IMR-90 (cell line): ENCODE data around the gene DOK6. TPM values are rescaled to one million over a fixed set of nuclear protein-coding genes. Genes with fewer than 3 reads are reported as not detected.

ENCODE experiments used
- ATAC-seq: fragments of 200-7000 bp; cut with Tn5 transposase; 2 replicates; pipeline ENCODE4 v1.9.1; 2020; ENCODE audit warnings: low read depth, mild to moderate bottlenecking, moderate library complexity
- BruUV-seq: library from RNA; stranded (reverse); fragments of 400-500 nt; replicated peaks from 2 replicates; lab custom pipeline; 2021; lab: Mats Ljungman, UMichigan
- CTCF ChIA-PET: fragments of 300-600 bp; formaldehyde crosslinking; extraction: SDS; loops from one replicate; lab custom pipeline; 2021; ENCODE audit warnings: antibody characterized with exemption; lab: Yijun Ruan, JAX
- POLR2A ChIA-PET: fragments of 300-600 bp; sonication (Branson Sonifier 250); formaldehyde crosslinking; loops from one replicate; lab custom pipeline; 2022; ENCODE audit warnings: antibody characterized with exemption; ENCODE audit not compliant: unreplicated experiment; lab: Charles Lee
- DNase-seq: peaks from one replicate; pipeline ENCODE4 v3.0.0; 2013
- H2AFZ ChIP-seq: replicated peaks from 2 replicates; pipeline ENCODE3; 2013; ENCODE audit warnings: low read length, mild to moderate bottlenecking; ENCODE audit not compliant: poor library complexity
- H2AK5ac ChIP-seq: 2 replicates; pipeline ENCODE4 v1.6.1; 2013; ENCODE audit warnings: low read depth, low read length, inconsistent platforms
- H2AK9ac ChIP-seq: replicated peaks from 2 replicates; pipeline ENCODE3; 2013; ENCODE audit warnings: mild to moderate bottlenecking, low read depth, low read length, moderate library complexity; ENCODE audit not compliant: poor library complexity
- H2BK120ac ChIP-seq: 2 replicates; pipeline ENCODE4 v1.6.1; 2013; ENCODE audit warnings: low read depth, low read length, inconsistent platforms
- H2BK15ac ChIP-seq: 3 replicates; pipeline ENCODE4 v1.6.1; 2013; ENCODE audit warnings: low read depth, low read length, inconsistent platforms
- H2BK20ac ChIP-seq: 2 replicates; pipeline ENCODE4 v1.6.1; 2013; ENCODE audit warnings: low read depth, mild to moderate bottlenecking, inconsistent platforms, low read length, moderate library complexity
- H2BK5ac ChIP-seq: 2 replicates; pipeline ENCODE4 v1.6.1; 2013; ENCODE audit warnings: mild to moderate bottlenecking, low read depth, low read length, inconsistent platforms; ENCODE audit not compliant: poor library complexity, severe bottlenecking
- H3K14ac ChIP-seq: replicated peaks from 2 replicates; pipeline ENCODE4 v1.6.1; 2013; ENCODE audit warnings: low read depth, low read length, inconsistent platforms
- H3K18ac ChIP-seq: 2 replicates; pipeline ENCODE4 v1.6.1; 2013; ENCODE audit warnings: low read depth, low read length, control low read depth
- H3K23ac ChIP-seq: 2 replicates; pipeline ENCODE4 v1.6.1; 2013; ENCODE audit warnings: low read depth, low read length, inconsistent platforms
- H3K27ac ChIP-seq: 2 replicates; pipeline ENCODE4 v1.5.1; 2013; ENCODE audit warnings: mild to moderate bottlenecking, control low read depth, low read length; ENCODE audit not compliant: insufficient read depth
- H3K27me3 ChIP-seq: 2 replicates; pipeline ENCODE4 v1.6.1; 2013; ENCODE audit warnings: low read length; ENCODE audit not compliant: control insufficient read depth, insufficient read depth
- H3K36me3 ChIP-seq: 2 replicates; pipeline ENCODE4 v1.6.1; 2013; ENCODE audit warnings: low read length, mixed read lengths; ENCODE audit not compliant: control insufficient read depth, insufficient read depth
- H3K4ac ChIP-seq: 2 replicates; pipeline ENCODE4 v1.6.1; 2013; ENCODE audit warnings: low read depth, low read length, inconsistent platforms
- H3K4me1 ChIP-seq: 2 replicates; pipeline ENCODE4 v1.6.1; 2013; ENCODE audit warnings: low read length, mixed read lengths; ENCODE audit not compliant: control insufficient read depth, insufficient read depth
- H3K4me2 ChIP-seq: 2 replicates; pipeline ENCODE4 v1.6.1; 2013; ENCODE audit warnings: low read depth, mild to moderate bottlenecking, control low read depth, low read length, moderate library complexity
- H3K4me3 ChIP-seq: 2 replicates; pipeline ENCODE4 v1.5.1; 2013; ENCODE audit warnings: low read depth, mild to moderate bottlenecking, control low read depth, low read length, moderate library complexity; ENCODE audit not compliant: insufficient read depth
- H3K56ac ChIP-seq: 2 replicates; pipeline ENCODE4 v1.6.1; 2013; ENCODE audit warnings: low read length, inconsistent platforms; ENCODE audit not compliant: insufficient read depth; ENCODE audit errors: extremely low read depth
- H3K79me1 ChIP-seq, 2 experiments: 2 replicates each; pipeline ENCODE4 v1.6.1; 2013; ENCODE audit warnings: low read length in 2 of 2, inconsistent platforms in 1 of 2, low read depth in 1 of 2
- H3K9ac ChIP-seq: 2 replicates; pipeline ENCODE4 v1.6.1; 2013; ENCODE audit warnings: low read depth, low read length, control low read depth
- H3K9me1 ChIP-seq: 2 replicates; pipeline ENCODE4 v1.6.1; 2013; ENCODE audit warnings: low read length, inconsistent platforms; ENCODE audit not compliant: insufficient read depth
- H3K9me3 ChIP-seq: 2 replicates; pipeline ENCODE4 v1.6.1; 2013; ENCODE audit warnings: low read length; ENCODE audit not compliant: control insufficient read depth, insufficient read depth
- H4K20me1 ChIP-seq: 2 replicates; pipeline ENCODE4 v1.6.1; 2013; ENCODE audit warnings: low read length, inconsistent platforms; ENCODE audit not compliant: insufficient read depth
- H4K5ac ChIP-seq: 2 replicates; pipeline ENCODE4 v1.6.1; 2013; ENCODE audit warnings: mild to moderate bottlenecking, low read depth, low read length, control low read depth
- H4K8ac ChIP-seq, 2 experiments: 2 replicates each; pipeline ENCODE4 v1.6.1; 2013; ENCODE audit warnings: low read depth in 2 of 2, low read length in 2 of 2, control low read depth in 1 of 2, inconsistent platforms in 1 of 2
- H4K91ac ChIP-seq: 2 replicates; pipeline ENCODE4 v1.6.1; 2013; ENCODE audit warnings: low read depth, low read length, inconsistent platforms; ENCODE audit not compliant: insufficient read depth
- BHLHE40 ChIP-seq: fragments of 150-350 bp; IDR thresholded peaks from 2 replicates; pipeline ENCODE4 v1.6.1; 2016; ENCODE audit warnings: mild to moderate bottlenecking, low read depth, low read length
- CEBPB ChIP-seq: IDR thresholded peaks from 2 replicates; pipeline ENCODE4 v1.6.1; 2012; ENCODE audit warnings: low read depth, low read length, improper control_type of control experiment
- MAFK ChIP-seq: IDR thresholded peaks from 2 replicates; pipeline ENCODE4 v1.6.1; 2012; ENCODE audit warnings: low read depth, low read length, improper control_type of control experiment
- MXI1 ChIP-seq: IDR thresholded peaks from 2 replicates; pipeline ENCODE4 v1.6.1; 2012; ENCODE audit warnings: low read depth, mild to moderate bottlenecking, low read length, moderate library complexity, borderline replicate concordance
- POLR2A ChIP-seq: IDR thresholded peaks from 2 replicates; pipeline ENCODE4 v1.6.1; 2012; ENCODE audit warnings: mild to moderate bottlenecking, low read depth, low read length
- RAD21 ChIP-seq: IDR thresholded peaks from 2 replicates; pipeline ENCODE4 v1.6.1; 2012; ENCODE audit warnings: low read length, improper control_type of control experiment
- RCOR1 ChIP-seq: IDR thresholded peaks from 2 replicates; pipeline ENCODE4 v1.6.1; 2012; ENCODE audit warnings: mild to moderate bottlenecking, low read length, improper control_type of control experiment; ENCODE audit not compliant: insufficient replicate concordance
- RFX5 ChIP-seq: IDR thresholded peaks from 2 replicates; pipeline ENCODE4 v1.8.0; 2012; ENCODE audit warnings: low read depth, mild to moderate bottlenecking, low read length, moderate library complexity
- SMC3 ChIP-seq: fragments of 150-350 bp; IDR thresholded peaks from 2 replicates; pipeline ENCODE4 v1.6.1; 2016; ENCODE audit warnings: low read depth, mild to moderate bottlenecking, antibody characterized with exemption, low read length, moderate library complexity
- WGBS, 2 experiments: methylation state at CpG; one replicate each; pipeline versions ENCODE4 v1.1.5 to v1.1.7; 2013; ENCODE audit warnings: missing lambda C conversion rate in 2 of 2; ENCODE audit not compliant: insufficient read length in 1 of 2; ENCODE audit errors: extremely low coverage in 2 of 2; 5-methylcytosine and 5-hydroxymethylcytosine counted together
- dilution Hi-C: fragments of 300-500 bp; cut with HindIII; formaldehyde crosslinking; loops from one replicate; pipeline ENCODE4 v1.14.3; 2018; ENCODE audit warnings: low sequenced_read_pairs; ENCODE audit not compliant: unreplicated experiment
- in situ Hi-C: fragments of 300-500 bp; cut with MboI; formaldehyde crosslinking; loops from 3 replicates; pipeline ENCODE4 v1.14.3; 2019; ENCODE audit warnings: low sequenced_read_pairs, inconsistent platforms, mixed read lengths
- intact Hi-C: fragments of 100-400 bp; cut with micrococcal nuclease; formaldehyde crosslinking; loops from 2 replicates; pipeline ENCODE4 v1.10.0; 2022
- polyA plus RNA-seq, 3 experiments: library from polyadenylated mRNA; depleted of rRNA; stranded (reverse); fragments of >200 nt; gene quantifications; 2 replicates each; pipeline ENCODE4 v1.2.3, GENCODE V29; 2012; ENCODE audit warnings: low replicate concordance in 1 of 3
- total RNA-seq: library from RNA; depleted of rRNA; stranded (reverse); fragments of >200 nt; gene quantifications from 2 replicates; pipeline ENCODE4 v1.2.3, GENCODE V29; 2012
- TF ChIP-seq, protein P1 (sequence below): conservative IDR thresholded peaks from 2 replicates; pipeline ENCODE4 v1.5.1; 2012; ENCODE audit warnings: mild to moderate bottlenecking, low read depth, low read length, improper control_type of control experiment

Gene DOK6
- total and polyA plus RNA-seq, 2 of the 4 experiments (the other 2 are of a cell fraction) = 1.9 to 2.7 TPM

DNA sequence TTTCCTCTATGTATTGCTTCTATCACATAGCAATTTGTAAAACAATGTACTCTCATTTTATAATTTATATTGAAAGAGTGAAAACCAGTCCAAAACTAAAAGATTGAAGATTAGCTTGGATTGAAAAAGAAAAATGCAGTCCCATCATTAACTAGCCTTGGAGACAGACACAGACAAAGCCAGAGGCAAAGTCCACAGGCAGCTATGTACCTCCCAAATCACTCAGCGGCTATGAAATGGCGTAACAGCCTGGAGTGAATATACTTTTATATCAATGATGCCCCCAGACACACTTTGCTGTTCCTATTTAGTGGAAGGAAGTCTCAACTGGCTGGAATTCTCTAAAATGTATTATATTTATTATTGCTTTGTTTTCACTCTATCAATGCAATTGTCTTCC is 33.6 kb upstream of the DOK6 start:
- Histone ChIP-seq H3K23ac (no peak overlapping the region), H3K27ac (no peak overlapping the region), H3K4me1 (no peaks in the 10 kb centered on the region), H4K8ac (no peak overlapping the region), H2BK20ac (no peak overlapping the region), H3K4me3 (no peak overlapping the region), H3K36me3 (no peaks in the 10 kb centered on the region), H3K9ac (no peak overlapping the region), H2AK5ac (no peak overlapping the region), H2AK9ac (no peak overlapping the region), H2AFZ (no peak overlapping the region), H3K4me2 (no peak overlapping the region), H3K9me3 (no peaks in the 10 kb centered on the region), H3K4ac (no peak overlapping the region), H3K79me1 (no peaks in the 10 kb centered on the region), H3K18ac (no peak overlapping the region), H4K20me1 (no peaks in the 10 kb centered on the region), H4K5ac (no peak overlapping the region), H2BK15ac (no peak overlapping the region), H2BK5ac (no peak overlapping the region), H3K27me3 (no peaks in the 10 kb centered on the region), H3K14ac (no peak overlapping the region), H3K9me1 (no peaks in the 10 kb centered on the region), H3K56ac (no peak overlapping the region), H4K91ac (no peak overlapping the region), H2BK120ac (no peak overlapping the region)
- no TSS peak for BruUV-seq
- no CpG with 5 or more reads among the region's 2 CpGs for WGBS, 2 experiments
- no peak for TF ChIP-seq RCOR1
- TF ChIP-seq MXI1 = no peak
- TF ChIP-seq CEBPB = no peak
- no peak for TF ChIP-seq MAFK
- no peak for TF ChIP-seq POLR2A
- no peak for TF ChIP-seq RAD21
- TF ChIP-seq BHLHE40 = no peak
- TF ChIP-seq, protein P1, sequence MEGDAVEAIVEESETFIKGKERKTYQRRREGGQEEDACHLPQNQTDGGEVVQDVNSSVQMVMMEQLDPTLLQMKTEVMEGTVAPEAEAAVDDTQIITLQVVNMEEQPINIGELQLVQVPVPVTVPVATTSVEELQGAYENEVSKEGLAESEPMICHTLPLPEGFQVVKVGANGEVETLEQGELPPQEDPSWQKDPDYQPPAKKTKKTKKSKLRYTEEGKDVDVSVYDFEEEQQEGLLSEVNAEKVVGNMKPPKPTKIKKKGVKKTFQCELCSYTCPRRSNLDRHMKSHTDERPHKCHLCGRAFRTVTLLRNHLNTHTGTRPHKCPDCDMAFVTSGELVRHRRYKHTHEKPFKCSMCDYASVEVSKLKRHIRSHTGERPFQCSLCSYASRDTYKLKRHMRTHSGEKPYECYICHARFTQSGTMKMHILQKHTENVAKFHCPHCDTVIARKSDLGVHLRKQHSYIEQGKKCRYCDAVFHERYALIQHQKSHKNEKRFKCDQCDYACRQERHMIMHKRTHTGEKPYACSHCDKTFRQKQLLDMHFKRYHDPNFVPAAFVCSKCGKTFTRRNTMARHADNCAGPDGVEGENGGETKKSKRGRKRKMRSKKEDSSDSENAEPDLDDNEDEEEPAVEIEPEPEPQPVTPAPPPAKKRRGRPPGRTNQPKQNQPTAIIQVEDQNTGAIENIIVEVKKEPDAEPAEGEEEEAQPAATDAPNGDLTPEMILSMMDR = no peak
- TF ChIP-seq RFX5 = no peak
- TF ChIP-seq SMC3 = no peak
- ChIA-PET POLR2A (no interaction called here), CTCF (no interaction called here)
- ATAC-seq (no peak), DNase-seq (no peak)
- in situ Hi-C loops (no loop called here), dilution Hi-C loops (no loop called here), intact Hi-C loops (no loop called here)
